ENCODE data around the gene CERS3.
A peak's percentile ranks its signal among the peaks of the same experiment; 100 is the strongest.

CERS3 gene

DNA sequence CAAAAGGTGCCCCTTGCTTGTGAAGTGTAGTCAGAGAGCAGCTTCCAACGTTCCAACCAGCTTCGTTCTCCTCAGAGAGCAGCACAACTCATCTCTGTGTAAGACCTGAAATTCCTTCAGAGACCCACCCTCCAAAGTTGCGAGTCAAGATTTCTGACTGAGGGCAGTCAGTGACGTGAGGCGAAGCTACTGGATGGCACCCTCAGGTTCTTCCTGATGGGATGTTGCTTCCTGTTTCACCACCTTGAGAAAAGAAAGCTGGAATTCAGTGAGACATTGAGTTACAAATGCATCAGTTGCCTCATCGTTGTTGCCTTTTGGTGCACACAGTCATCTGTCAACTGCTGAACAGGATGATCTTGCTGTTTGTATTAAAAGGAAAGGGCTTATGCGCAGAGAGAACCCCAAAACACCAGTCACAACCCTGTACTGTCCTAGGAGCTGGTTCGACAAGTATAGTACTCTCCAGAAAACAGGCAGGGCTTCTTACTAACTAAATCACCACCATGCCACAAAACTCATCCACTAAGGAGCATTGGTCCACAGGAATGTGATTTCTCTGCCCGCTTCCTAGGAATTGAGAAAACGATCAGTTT is at the start of gene CERS3:
Gene CERS3 (minus strand): TSS at position 118 of the 596 bp plus-strand sequence. CDS start 27,101 bp downstream, outside the sequence.
- H3K27ac ChIP-seq, result peak within 1 kb of the TSS; percentile 93
- DNase-seq (ENCODE audit: low read depth, low spot score), result peak; percentile 79

DNA sequence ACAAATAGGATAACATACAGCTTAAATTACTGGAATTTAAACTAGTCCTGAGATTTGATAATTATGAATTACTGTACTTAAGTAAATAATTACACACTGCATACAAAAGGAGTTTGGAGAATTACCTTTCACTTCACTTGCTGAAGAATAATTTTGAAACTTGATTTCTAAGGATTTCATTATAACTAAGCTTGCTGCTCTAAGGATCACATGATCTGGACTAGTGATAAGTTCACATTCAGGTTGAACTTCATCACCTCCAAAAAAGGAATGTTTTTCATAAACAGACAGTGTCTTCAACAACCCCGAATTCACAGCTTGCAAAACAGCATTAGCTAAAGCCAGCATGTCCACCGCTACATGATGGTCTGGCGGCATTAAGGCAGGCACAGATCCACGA is 44.8 kb upstream of the CERS3 start:
- H3K27ac ChIP-seq, result no peak overlapping the region

GRCh38 chr15:100572362-100572983 is 43.7 kb upstream of the CERS3 start:
- no peak overlapping the region for H3K27ac ChIP-seq
- DNase-seq (ENCODE audit: low read depth, low spot score), result no peak

More for the DNA sequence above, 44.8 kb upstream of the CERS3 start:
- DNase-seq (ENCODE audit: low read depth, low spot score), result no peak

DNA sequence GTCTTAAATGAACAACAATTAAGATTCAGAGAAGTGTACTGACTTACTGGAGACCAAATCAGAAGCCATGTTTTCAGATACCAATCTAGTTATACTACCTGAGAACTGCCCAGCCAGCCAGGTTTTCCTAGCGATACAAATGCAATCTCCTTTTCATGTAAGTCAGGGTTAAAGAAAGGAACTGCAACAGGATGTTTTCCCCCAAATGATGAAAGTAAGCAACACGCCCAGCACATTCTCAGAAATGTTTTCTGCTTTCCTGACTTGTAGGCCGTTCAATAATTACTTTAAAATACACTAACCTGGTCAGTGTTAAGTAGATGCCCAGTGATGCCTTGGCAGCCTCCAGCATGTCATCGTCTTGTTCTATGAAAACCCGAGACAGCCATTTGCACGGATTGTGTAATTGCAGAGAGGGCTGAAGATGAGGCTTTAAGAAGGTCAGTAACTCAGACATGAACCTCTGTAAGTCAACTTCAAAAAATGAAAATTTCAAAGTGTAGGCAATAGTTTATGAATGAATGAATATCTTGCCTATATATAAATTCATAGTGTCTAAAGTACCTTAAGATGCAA is 42.9 kb upstream of the CERS3 start:
- DNase-seq (ENCODE audit: low read depth, low spot score), result no peak
- H3K27ac ChIP-seq, result no peak overlapping the region

GRCh38 chr15:100570735-100571313 is 42.1 kb upstream of the CERS3 start:
- no peak overlapping the region for H3K27ac ChIP-seq
- no peak for DNase-seq (ENCODE audit: low read depth, low spot score)

DNA sequence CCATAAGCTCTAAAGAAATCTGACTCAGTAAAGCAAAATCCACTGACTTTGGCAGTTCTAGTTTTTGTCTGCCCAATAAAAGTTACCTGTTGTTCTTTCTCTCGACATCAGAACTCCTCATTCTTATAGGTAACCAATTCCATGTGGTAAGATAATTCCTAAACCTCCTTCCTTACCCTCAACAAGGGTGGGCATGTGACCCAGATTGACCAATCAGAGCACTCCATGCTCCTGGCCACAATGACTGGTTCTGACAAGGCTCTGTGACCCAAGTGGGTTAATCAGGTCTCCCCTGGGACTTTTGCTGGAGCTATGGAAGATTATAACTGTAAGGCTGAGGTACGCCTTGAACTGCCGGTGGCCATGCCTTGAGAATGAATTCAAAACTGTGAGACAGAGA is 41.5 kb upstream of the CERS3 start:
- no peak overlapping the region for H3K27ac ChIP-seq
- DNase-seq (ENCODE audit: low read depth, low spot score), result no peak

DNA sequence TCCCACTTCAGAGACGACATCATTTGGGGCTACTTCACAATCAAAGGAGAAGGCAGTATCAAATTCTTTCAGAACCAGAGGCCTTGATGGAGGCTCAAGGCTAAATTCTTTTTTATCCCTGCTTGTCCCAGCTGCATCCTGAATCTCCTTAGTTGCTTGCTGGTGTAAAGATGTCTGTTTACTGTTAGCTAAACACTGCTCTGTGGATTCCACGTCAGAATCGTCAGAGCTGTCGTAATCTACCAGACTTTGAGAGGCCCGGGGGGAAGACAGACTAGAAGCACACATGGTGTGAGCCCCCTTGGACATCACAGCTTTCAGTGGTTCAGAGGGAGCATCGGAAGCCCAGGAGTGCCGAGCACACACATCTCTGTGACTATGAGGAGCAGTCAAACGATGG is 40.6 kb upstream of the CERS3 start:
- H3K27ac ChIP-seq, result no peak overlapping the region
- DNase-seq (ENCODE audit: low read depth, low spot score), result no peak

- DNase-seq (ENCODE audit: low read depth, low spot score), result no peak
Measured at GRCh38 chr15:100566850-100567628, 38.3 kb upstream of the CERS3 start.

DNA sequence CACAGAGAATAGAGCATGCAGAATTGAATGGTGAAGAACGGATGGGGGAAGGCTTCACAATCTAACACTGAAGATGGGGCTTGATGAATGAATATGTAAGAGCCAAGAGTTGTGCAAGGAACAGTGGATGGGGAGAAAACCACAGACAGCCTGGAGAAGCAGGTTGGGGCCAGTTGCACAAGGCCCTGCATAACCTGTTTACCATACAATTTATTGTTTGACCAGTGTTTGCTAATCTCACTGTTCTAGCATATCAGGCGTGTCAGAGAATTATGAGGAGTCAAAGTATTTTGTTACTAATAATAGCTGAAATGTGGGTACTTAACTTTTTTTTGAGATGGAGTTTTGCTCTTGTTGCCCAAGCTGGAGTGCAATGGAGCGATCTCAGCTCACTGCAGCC is 36.8 kb upstream of the CERS3 start:
- peak; percentile 75 for DNase-seq (ENCODE audit: low read depth, low spot score)
- H3K27ac ChIP-seq, result peak overlapping the region; percentile 27

More at GRCh38 chr15:100566850-100567628, 38.3 kb upstream of the CERS3 start:
- H3K27ac ChIP-seq, result no peak overlapping the region

- DNase-seq (ENCODE audit: low read depth, low spot score), result no peak
- no peak overlapping the region for H3K27ac ChIP-seq
Measured at GRCh38 chr15:100560323-100560722, 31.6 kb upstream of the CERS3 start.

DNA sequence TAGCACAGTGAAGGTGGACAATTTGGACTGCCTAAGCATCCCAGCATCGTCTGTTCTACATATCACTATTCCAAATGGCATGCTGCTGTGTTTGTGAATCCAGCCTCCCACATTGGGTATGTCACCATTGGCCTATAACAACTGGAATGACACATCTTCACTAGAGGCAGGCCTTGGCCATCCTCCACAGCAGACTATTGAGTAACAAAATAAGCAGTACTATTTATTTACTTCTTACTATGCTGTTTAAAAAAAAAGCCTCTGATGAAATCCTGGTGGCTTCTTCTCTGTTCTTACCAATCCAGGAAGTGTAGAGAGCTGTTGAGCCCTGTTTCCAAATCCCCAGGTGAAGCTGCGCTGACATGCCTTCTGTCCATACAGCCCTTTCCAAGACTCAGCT is 30.6 kb upstream of the CERS3 start:
- DNase-seq (ENCODE audit: low read depth, low spot score), result peak; percentile 85
- H3K27ac ChIP-seq, result peak overlapping the region; percentile 48

DNA sequence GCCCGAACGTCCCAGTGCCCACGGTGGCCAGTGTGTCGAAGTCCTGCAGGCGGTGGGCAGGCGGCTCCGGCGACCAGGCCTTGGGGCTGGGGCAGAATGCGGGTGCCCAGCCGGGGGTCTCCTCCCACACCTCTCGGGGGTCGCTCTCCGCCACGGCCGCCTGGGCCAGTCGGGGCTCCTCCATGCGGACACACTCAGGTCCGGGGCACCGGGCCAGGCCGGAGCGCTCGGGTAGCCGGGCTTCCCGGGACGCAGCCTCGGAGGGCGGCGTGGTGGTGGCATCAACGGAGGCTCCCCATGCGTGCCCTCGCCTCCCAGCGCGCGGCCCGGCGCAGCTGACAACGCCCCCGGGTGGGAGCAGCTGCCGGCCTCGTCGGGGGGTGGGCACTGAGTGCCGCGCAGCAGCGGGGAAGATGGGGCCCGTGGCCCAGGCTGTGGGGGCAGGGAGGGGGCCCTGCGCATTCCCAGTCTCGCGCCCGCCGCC is 30.1 kb upstream of the CERS3 start:
- DNase-seq (ENCODE audit: low read depth, low spot score), result no peak
- H3K27ac ChIP-seq, result no peak overlapping the region

DNA sequence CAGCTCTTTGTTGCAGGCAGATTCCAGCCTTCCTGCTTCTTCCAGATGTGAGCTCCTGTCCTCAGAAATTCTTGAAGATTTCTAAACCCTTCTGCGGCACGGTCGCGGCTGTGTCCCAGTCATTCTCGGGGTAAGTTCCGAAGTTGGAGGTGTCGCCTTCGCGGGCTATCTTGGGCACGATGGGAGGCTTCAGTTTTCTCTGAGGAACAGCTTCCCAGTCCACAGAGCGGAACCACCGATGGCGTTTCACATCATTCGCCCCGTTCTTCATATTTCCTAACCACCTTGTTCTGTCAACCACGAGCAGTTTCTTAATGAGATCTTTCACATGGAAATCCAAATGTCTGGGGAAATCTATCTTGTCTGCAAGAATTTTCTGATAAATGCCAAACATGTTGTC is 24.7 kb upstream of the CERS3 start:
- no peak overlapping the region for H3K27ac ChIP-seq
- no peak for DNase-seq (ENCODE audit: low read depth, low spot score)

- no peak overlapping the region for H3K27ac ChIP-seq
- DNase-seq (ENCODE audit: low read depth, low spot score), result no peak
Measured at GRCh38 chr15:100547961-100548360, 19.2 kb upstream of the CERS3 start.

- no peak for DNase-seq (ENCODE audit: low read depth, low spot score)
Measured at GRCh38 chr15:100544946-100545345, 16.2 kb upstream of the CERS3 start.

GRCh38 chr15:100544338-100544841 is 15.6 kb upstream of the CERS3 start:
- H3K27ac ChIP-seq, result no peak overlapping the region
- DNase-seq (ENCODE audit: low read depth, low spot score), result no peak

More at GRCh38 chr15:100544946-100545345, 16.2 kb upstream of the CERS3 start:
- no peak overlapping the region for H3K27ac ChIP-seq

GRCh38 chr15:100542290-100542689 is 13.5 kb upstream of the CERS3 start:
- no peak for DNase-seq (ENCODE audit: low read depth, low spot score)
- H3K27ac ChIP-seq, result no peak overlapping the region

DNA sequence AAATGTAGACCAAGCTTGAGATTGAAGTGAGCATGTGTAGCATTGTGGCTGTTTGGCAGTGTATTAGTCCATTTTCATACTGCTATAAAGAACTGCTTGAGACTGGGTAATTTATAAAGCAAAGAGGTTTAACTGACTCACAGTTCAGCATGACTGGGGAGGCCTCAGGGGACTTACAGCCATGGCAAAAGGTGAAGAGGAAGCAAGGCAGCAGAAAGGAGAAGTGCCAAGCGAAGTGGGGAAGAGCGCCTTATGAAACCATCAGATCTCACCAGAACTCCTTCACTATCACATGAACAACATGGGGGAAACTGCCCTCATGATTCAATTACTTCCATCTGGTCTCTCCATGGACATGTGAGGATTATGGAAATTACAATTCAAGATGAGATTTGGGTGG is 8.6 kb upstream of the CERS3 start:
- no peak for DNase-seq (ENCODE audit: low read depth, low spot score)
- H3K27ac ChIP-seq, result peak overlapping the region; percentile 61

GRCh38 chr15:100536733-100537132 is 8.0 kb upstream of the CERS3 start:
- peak overlapping the region; percentile 61 for H3K27ac ChIP-seq
- DNase-seq (ENCODE audit: low read depth, low spot score), result peak; percentile 36

DNA sequence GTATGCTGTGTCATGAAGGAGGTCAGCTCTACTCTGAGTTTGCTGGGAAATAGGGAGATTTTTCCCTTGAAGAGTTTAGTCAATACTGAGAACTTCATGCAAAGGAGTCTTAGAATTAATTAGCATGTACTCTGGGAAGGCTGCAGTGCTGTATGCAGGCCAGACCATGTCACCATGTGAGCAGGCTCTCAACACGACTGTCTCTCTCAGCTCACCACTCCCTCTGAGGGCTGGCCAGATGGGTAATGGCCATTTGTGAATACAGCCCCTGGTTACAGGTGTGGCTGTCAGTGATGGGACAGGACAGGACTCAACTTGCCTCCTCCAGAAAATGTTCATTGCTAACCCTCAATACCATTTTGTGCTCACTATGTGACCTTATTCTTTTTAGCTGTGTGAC is 5.1 kb upstream of the CERS3 start:
- DNase-seq (ENCODE audit: low read depth, low spot score), result no peak
- no peak overlapping the region for H3K27ac ChIP-seq

Data from epithelial cell of prostate (primary cell).